Trophoblast cell (in vitro differentiated cells and primary cell): Measurements from ENCODE around the gene APOBEC3F.
A peak's percentile ranks its signal among the peaks of the same experiment; 100 is the strongest.

Source experiments
- DNase-seq, 2 donors: peaks; one replicate each; pipeline ENCODE4 v3.0.0-alpha.2; 2016
- H2AFZ ChIP-seq: 2 replicates; pipeline ENCODE4 v1.6.1; 2013; ENCODE audit warnings: low read length, moderate library complexity, mild to moderate bottlenecking; ENCODE audit not compliant: insufficient read depth, poor library complexity
- H2AK5ac ChIP-seq: 2 replicates; pipeline ENCODE4 v1.6.1; 2013; ENCODE audit warnings: mild to moderate bottlenecking, low read length
- H2BK120ac ChIP-seq: 2 replicates; pipeline ENCODE4 v1.6.1; 2013; ENCODE audit warnings: low read length, mild to moderate bottlenecking, moderate library complexity; ENCODE audit not compliant: insufficient read depth, poor library complexity
- H2BK12ac ChIP-seq: 2 replicates; pipeline ENCODE4 v1.6.1; 2013; ENCODE audit warnings: mild to moderate bottlenecking, low read length, moderate library complexity
- H2BK5ac ChIP-seq: 2 replicates; pipeline ENCODE4 v1.6.1; 2013; ENCODE audit warnings: low read length, low read depth, moderate library complexity, mild to moderate bottlenecking; ENCODE audit not compliant: poor library complexity
- H3K14ac ChIP-seq: 2 replicates; pipeline ENCODE4 v1.6.1; 2013; ENCODE audit warnings: mild to moderate bottlenecking, low read length
- H3K18ac ChIP-seq: 2 replicates; pipeline ENCODE4 v1.6.1; 2013; ENCODE audit warnings: mild to moderate bottlenecking, low read length
- H3K23ac ChIP-seq: 2 replicates; pipeline ENCODE4 v1.6.1; 2013; ENCODE audit warnings: low read length
- H3K27ac ChIP-seq: 2 replicates; pipeline ENCODE4 v1.5.1; 2013; ENCODE audit warnings: low read depth, mild to moderate bottlenecking, inconsistent platforms, low read length, moderate library complexity
- H3K27me3 ChIP-seq: 2 replicates; pipeline ENCODE4 v1.6.1; 2013; ENCODE audit warnings: inconsistent platforms, mild to moderate bottlenecking, low read length, moderate library complexity; ENCODE audit not compliant: insufficient read depth
- H3K36me3 ChIP-seq, 2 experiments: 1 replicate in 1 of 2; 2 replicates in 1 of 2; pipeline ENCODE4 v1.6.1; 2013; ENCODE audit warnings: low read length in 2 of 2, mild to moderate bottlenecking in 2 of 2, moderate library complexity in 1 of 2; ENCODE audit not compliant: insufficient read depth in 2 of 2, control insufficient read depth in 1 of 2
- H3K4ac ChIP-seq: 2 replicates; pipeline ENCODE4 v1.6.1; 2013; ENCODE audit warnings: low read depth, mild to moderate bottlenecking, low read length, moderate library complexity
- H3K4me1 ChIP-seq, 2 experiments: 1 replicate in 1 of 2; 2 replicates in 1 of 2; pipeline ENCODE4 v1.6.1; 2013; ENCODE audit warnings: low read length in 2 of 2, mild to moderate bottlenecking in 2 of 2, moderate library complexity in 1 of 2; ENCODE audit not compliant: insufficient read depth in 2 of 2, control insufficient read depth in 1 of 2
- H3K4me2 ChIP-seq: 2 replicates; pipeline ENCODE4 v1.6.1; 2013; ENCODE audit warnings: inconsistent platforms, mild to moderate bottlenecking, low read length, moderate library complexity
- H3K4me3 ChIP-seq: 2 replicates; pipeline ENCODE4 v1.5.1; 2013; ENCODE audit warnings: mild to moderate bottlenecking, low read depth, low read length, inconsistent platforms
- H3K79me1 ChIP-seq: one replicate; pipeline ENCODE4 v1.6.1; 2013; ENCODE audit warnings: low read length
- H3K79me2 ChIP-seq: 2 replicates; pipeline ENCODE4 v1.6.1; 2013; ENCODE audit warnings: low read length, mild to moderate bottlenecking; ENCODE audit not compliant: control insufficient read depth, insufficient read depth, poor library complexity
- H3K9ac ChIP-seq: 2 replicates; pipeline ENCODE4 v1.6.1; 2013; ENCODE audit warnings: mild to moderate bottlenecking, low read length
- H3K9me3 ChIP-seq: 2 replicates; pipeline ENCODE4 v1.6.1; 2013; ENCODE audit warnings: low read depth, mild to moderate bottlenecking, control low read depth, inconsistent platforms, low read length; ENCODE audit not compliant: insufficient read depth
- H4K12ac ChIP-seq: 2 replicates; pipeline ENCODE4 v1.6.1; 2013; ENCODE audit warnings: low read depth, mild to moderate bottlenecking, low read length, moderate library complexity
- H4K8ac ChIP-seq: 2 replicates; pipeline ENCODE4 v1.6.1; 2013; ENCODE audit warnings: low read depth, mild to moderate bottlenecking, low read length, moderate library complexity
- H4K91ac ChIP-seq: one replicate; pipeline ENCODE4 v1.6.1; 2013; ENCODE audit warnings: low read depth, mild to moderate bottlenecking, low read length, moderate library complexity
- WGBS: extraction: QIAGEN DNeasy Blood & Tissue Kit; methylation state at CpG from one replicate; pipeline ENCODE4 v1.1.7; 2013; ENCODE audit warnings: missing lambda C conversion rate; ENCODE audit not compliant: insufficient read length, insufficient coverage; ENCODE audit errors: extremely low coverage; 5-methylcytosine and 5-hydroxymethylcytosine counted together

The APOBEC3F gene

GRCh38 chr22:39098026-39098425 is 57.4 kb downstream of the APOBEC3F start:
- H3K27ac ChIP-seq: no peak overlapping the region
- H2BK120ac ChIP-seq: peak overlapping the region; percentile 36
- peaks cover 9% of the 10 kb centered on the region for H3K79me1 ChIP-seq
- H3K27me3 ChIP-seq: no peaks in the 10 kb centered on the region
- no peak overlapping the region for H3K9ac ChIP-seq
- H3K14ac ChIP-seq: no peak overlapping the region
- no peak overlapping the region for H3K4ac ChIP-seq
- DNase-seq: no peak
- peaks cover 8 to 10% of the 10 kb centered on the region in 2 experiments for H3K4me1 ChIP-seq
- no peak overlapping the region for H2BK12ac ChIP-seq
- no CpG with 5 or more reads among the region's 6 CpGs for WGBS
- H3K9me3 ChIP-seq: peaks cover 2% of the 10 kb centered on the region
- H4K91ac ChIP-seq: peak overlapping the region; percentile 8
- H4K8ac ChIP-seq: peak overlapping the region; percentile 45
- no peak overlapping the region for H2AK5ac ChIP-seq
- no peak overlapping the region for H3K18ac ChIP-seq
- no peak overlapping the region for H3K23ac ChIP-seq
- no peak overlapping the region for H3K4me2 ChIP-seq
- H4K12ac ChIP-seq: no peak overlapping the region
- no peak overlapping the region for H2BK5ac ChIP-seq
- peaks cover 3% of the 10 kb centered on the region for H3K79me2 ChIP-seq
- H3K4me3 ChIP-seq: no peak overlapping the region
- H3K36me3 ChIP-seq: no peaks in the 10 kb centered on the region
- H2AFZ ChIP-seq: no peak overlapping the region

GRCh38 chr22:39098576-39098975 is 57.9 kb downstream of the APOBEC3F start:
- Histone ChIP-seq H3K4me2 (no peak overlapping the region), H2BK120ac (no peak overlapping the region), H2BK12ac (no peak overlapping the region), H2BK5ac (no peak overlapping the region), H4K8ac (no peak overlapping the region), H2AFZ (no peak overlapping the region), H4K91ac (no peak overlapping the region), H3K4me1 (peaks cover 8 to 10% of the 10 kb centered on the region in 2 experiments), H4K12ac (no peak overlapping the region), H3K9me3 (peaks cover 2% of the 10 kb centered on the region), H3K4ac (no peak overlapping the region), H3K79me2 (peaks cover 3% of the 10 kb centered on the region), H3K9ac (no peak overlapping the region), H3K18ac (no peak overlapping the region), H3K27ac (no peak overlapping the region), H3K14ac (no peak overlapping the region), H3K23ac (no peak overlapping the region), H3K79me1 (peaks cover 9% of the 10 kb centered on the region), H3K36me3 (no peaks in the 10 kb centered on the region), H3K27me3 (no peaks in the 10 kb centered on the region), H3K4me3 (no peak overlapping the region), H2AK5ac (no peak overlapping the region)
- DNase-seq: no peak
- no CpG with 5 or more reads among the region's 8 CpGs for WGBS

- Histone ChIP-seq H3K4ac (no peak overlapping the region), H4K8ac (no peak overlapping the region)
Observed at GRCh38 chr22:39101226-39101625, 60.6 kb downstream of the APOBEC3F start.

GRCh38 chr22:39103431-39103830 is 62.8 kb downstream of the APOBEC3F start:
- H3K9ac ChIP-seq: no peak overlapping the region
- no peak overlapping the region for H3K4ac ChIP-seq
- H2AFZ ChIP-seq: no peak overlapping the region
- H2BK120ac ChIP-seq: no peak overlapping the region
- peak; percentile 48 to 62 for DNase-seq
- no peaks in the 10 kb centered on the region for H3K79me2 ChIP-seq
- H4K91ac ChIP-seq: no peak overlapping the region
- no peak overlapping the region for H2BK5ac ChIP-seq
- no peak overlapping the region for H2AK5ac ChIP-seq
- H3K18ac ChIP-seq: no peak overlapping the region
- no CpG with 5 or more reads among the region's 2 CpGs for WGBS
- no peak overlapping the region for H2BK12ac ChIP-seq
- no peak overlapping the region for H3K14ac ChIP-seq
- no peaks in the 10 kb centered on the region for H3K4me1 ChIP-seq
- no peak overlapping the region for H3K4me2 ChIP-seq
- H3K79me1 ChIP-seq: no peaks in the 10 kb centered on the region
- no peak overlapping the region for H4K12ac ChIP-seq
- H3K27me3 ChIP-seq: no peaks in the 10 kb centered on the region
- no peak overlapping the region for H4K8ac ChIP-seq
- H3K9me3 ChIP-seq: peaks cover 2% of the 10 kb centered on the region
- no peak overlapping the region for H3K23ac ChIP-seq
- no peak overlapping the region for H3K4me3 ChIP-seq
- H3K36me3 ChIP-seq: no peaks in the 10 kb centered on the region
- H3K27ac ChIP-seq: no peak overlapping the region

More at GRCh38 chr22:39101226-39101625, 60.6 kb downstream of the APOBEC3F start:
- Histone ChIP-seq H3K9me3 (peaks cover 2% of the 10 kb centered on the region), H3K18ac (no peak overlapping the region), H3K36me3 (no peaks in the 10 kb centered on the region), H4K91ac (no peak overlapping the region), H3K23ac (no peak overlapping the region), H3K79me2 (peaks cover 3% of the 10 kb centered on the region), H3K27me3 (no peaks in the 10 kb centered on the region), H2AK5ac (no peak overlapping the region), H2BK12ac (no peak overlapping the region), H3K79me1 (peaks cover 9% of the 10 kb centered on the region), H2AFZ (no peak overlapping the region), H3K14ac (no peak overlapping the region), H3K4me1 (peaks cover 8 to 10% of the 10 kb centered on the region in 2 experiments), H3K4me2 (no peak overlapping the region), H3K4me3 (no peak overlapping the region), H4K12ac (no peak overlapping the region), H2BK5ac (no peak overlapping the region), H2BK120ac (no peak overlapping the region), H3K9ac (no peak overlapping the region), H3K27ac (no peak overlapping the region)
- no CpG with 5 or more reads among the region's 13 CpGs for WGBS
- no peak for DNase-seq
